22Rv1 (cell line): ENCODE measurements around the gene MTMR12.
"Not testable (repeated sequence)": the region's sequence is repeated elsewhere in the genome, so short reads cannot be mapped to it uniquely, and the experiment has no call there.

Source experiments
- CTCF ChIP-seq: fragments of 450-650 bp; IDR thresholded peaks from 2 replicates; pipeline ENCODE4 v1.5.1; 2017; ENCODE audit warnings: mild to moderate bottlenecking
- ZFX ChIP-seq: fragments of 450-650 bp; IDR thresholded peaks from 2 replicates; pipeline ENCODE4 v1.6.1; 2017; ENCODE audit warnings: antibody characterized with exemption, borderline replicate concordance

GRCh38 chr5:32314152-32314488 lies 1.4 kb upstream of the MTMR12 start:
- TF ChIP-seq CTCF, ZFX: not testable (repeated sequence)
